SKM-1 (cell line): ENCODE data around the gene SOX8.

Experiments used
- DNase-seq: peaks from one replicate; lab custom pipeline; 2025; ENCODE audit not compliant: unreplicated experiment; lab: John Stamatoyannopoulos, UW

SOX8 gene

DNA sequence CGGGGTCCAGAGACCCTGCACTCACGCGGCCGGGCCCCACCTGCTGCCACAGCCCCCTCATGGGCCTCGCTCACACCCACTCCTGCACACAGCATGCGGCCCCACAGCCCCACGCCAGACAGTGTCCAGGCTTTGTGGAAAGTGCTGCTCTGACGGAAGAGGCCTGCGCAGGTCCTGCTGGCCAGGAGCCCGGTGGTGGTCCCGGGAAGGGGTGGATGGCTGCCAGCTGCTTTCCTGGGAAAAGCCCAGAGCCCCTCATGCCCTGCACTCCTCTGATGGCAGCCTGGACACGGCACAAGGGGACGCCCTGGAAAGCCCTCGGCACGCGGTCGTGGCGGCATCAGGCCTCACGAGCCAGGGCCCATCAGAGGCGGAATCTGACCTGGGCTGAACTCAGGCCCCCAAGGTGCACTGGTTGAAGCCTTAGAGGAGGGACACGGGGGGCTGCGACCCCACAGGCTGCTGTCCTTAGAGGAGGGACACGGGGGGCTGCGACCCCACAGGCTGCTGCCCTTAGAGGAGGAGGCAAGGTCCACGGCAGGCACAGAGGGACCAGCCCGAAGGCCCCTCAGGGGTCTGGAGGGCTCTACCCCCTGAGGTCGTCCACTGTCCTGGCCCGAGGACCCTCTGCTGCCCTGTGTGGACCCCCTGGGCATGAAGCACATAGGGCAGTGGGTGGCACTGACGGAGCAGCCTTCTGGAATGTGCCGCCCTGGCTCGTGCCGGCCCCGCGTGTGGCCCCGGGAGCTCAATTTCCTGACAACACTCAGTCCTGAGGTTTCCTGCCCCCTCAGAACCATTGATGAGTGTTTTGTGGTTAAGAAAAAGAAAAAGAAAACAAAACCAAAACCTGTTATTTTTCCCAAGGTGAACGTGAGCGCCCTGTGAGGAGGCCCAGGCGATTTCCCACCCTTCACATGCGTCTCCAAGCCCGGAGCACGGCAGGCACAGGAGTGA lies 22.1 kb downstream of the SOX8 start:
- DNase-seq, result no peak

GRCh38 chr16:1005286-1005685 lies 23.7 kb downstream of the SOX8 start:
- DNase-seq, result no peak

DNA sequence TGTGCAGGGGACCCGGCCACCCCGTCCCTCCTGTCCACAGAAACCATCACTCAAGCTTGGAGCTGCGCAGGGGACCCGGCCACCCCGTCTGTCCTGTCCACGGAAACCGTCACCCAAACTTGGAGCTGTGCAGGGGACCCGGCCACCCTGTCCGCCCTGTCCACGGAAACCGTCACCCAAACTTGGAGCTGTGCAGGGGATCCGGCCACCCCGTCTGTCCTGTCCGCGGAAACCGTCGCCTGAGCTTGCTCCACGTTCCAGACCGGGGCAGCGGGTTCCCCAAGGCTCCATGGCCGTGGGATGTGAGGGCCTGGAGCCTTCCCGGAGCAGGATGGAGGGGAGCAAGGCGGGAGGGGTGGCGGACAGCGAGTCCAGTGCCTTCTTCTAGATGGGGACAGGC lies 25.2 kb downstream of the SOX8 start:
- no peak for DNase-seq

DNA sequence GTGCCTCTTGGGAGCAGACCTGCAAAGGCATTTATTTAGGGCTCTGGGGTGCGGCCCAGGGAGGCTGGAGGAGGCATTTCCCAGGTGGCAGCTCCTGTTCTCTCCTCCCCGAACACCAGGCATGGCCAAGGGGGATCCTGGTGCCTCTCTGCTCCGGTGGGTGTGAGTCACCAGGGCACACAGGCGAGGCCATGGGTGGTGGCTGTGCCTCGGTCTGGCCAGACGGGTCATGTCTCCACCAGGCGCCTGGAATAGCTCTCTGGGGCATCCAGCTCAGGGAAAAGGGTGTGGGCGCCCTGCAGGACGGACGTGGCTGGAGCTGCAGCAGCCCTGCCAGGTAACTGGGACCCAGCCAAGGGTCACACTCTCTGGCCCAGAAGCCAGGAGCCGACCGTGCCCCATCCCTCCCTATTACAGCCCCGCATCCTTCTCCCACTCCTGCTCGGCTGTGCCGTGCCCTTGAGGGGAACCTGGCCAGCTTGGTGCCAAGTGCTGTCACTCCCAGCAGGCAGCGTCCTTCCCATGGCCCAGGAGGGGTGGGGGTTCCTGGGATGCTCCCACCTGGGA lies 25.8 kb downstream of the SOX8 start:
- no peak for DNase-seq

DNA sequence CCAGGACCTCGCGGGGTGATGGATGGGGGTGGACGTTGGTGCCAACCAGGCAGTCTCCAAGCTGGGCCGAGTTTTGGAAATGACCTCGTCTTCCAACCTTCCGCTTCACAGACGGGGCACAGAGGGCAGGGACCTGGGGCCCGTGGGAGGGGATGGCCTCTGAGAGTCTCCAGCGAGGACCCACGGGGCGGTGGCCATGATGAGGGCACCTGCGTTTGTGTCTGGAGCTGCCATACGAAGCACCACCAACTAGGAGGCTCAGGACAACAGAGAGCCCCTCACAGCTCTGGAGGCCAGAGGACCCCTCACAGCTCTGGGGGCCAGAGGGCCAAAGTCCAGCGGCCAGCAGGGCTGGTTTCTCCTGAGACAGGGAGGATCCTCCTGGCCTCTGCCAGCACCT lies 26.5 kb downstream of the SOX8 start:
- no peak for DNase-seq

GRCh38 chr16:1009358-1010150 lies 28.0 kb downstream of the SOX8 start:
- no peak for DNase-seq

DNA sequence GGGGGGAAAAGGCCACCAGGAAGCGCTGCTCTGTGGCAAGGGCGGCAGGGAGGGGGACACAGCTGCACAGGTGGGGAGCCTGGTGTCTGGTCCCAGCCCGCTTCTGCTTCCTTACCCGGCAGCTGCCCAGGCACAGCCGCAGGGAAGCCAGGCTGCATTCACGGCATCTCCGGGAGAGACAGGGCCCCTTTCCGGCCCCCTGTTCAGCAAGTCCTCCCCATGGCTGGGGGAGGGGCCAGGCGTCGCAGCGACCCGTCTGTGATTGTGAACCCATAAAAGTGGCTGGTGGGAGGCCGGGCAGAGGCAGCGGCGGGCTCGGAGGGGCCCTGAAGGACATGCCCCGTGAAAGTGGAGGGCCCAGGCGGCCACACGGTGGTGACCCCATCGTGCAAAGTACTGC lies 28.7 kb downstream of the SOX8 start:
- DNase-seq, result no peak

- no peak for DNase-seq
Measured at GRCh38 chr16:1010815-1011214, 29.2 kb downstream of the SOX8 start.

DNA sequence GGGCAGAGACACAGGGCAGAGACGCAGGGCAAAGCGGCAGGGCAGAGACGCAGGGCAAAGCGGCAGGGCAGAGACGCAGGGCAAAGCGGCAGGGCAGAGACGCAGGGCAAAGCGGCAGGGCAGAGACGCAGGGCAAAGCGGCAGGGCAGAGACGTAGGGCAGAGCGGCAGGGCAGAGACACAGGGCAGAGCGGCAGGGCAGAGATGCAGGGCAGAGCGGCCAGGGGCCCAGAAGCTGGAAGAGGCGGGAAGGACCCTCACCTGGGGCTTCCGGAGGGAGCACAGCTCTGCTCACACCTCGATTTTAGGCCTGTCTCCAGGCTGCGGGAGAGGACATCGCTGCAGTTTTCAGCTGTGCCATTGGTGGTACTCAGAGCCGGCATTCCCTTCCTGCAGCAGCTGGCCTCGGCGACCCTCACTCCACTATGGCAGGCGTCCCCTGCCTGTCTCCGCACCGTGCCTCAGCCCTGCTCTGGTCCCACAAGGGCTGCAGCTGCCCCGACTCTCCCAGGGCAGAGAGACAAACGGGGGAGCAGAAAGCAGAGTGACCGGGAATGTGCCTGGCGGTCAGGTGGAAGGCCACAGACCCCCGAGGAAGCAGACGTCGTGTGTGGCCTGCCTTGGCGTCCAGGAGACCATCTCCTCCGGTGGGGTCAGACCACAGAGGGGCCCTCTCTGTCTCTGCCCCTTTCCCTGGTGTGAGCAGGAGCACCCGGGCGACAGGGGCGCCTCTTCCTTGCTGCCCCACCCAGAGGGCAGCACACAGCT lies 29.9 kb downstream of the SOX8 start:
- DNase-seq, result no peak

DNA sequence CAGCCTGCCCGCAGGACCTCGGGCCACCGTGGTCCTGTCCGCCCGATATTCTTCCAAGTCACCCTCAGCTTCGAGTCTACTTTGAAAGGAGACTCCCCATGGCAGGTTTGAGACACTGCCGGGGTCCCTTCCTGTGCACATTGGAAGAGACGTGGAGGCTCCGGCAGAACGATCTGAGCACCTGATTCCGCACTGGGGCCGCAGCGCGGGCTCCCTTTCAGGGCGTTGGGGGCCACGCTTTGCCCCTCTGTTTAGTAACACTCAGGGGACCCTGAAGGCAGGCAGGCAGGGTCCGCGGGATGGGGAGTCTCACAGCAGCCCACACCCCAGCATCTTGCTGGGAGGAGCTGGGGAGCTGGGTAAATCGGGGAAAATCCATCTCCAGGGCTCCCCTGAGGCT lies 30.6 kb downstream of the SOX8 start:
- DNase-seq, result no peak

- DNase-seq, result no peak
Measured at GRCh38 chr16:1012722-1013592, 31.4 kb downstream of the SOX8 start.

GRCh38 chr16:1013593-1013900 lies 32.0 kb downstream of the SOX8 start:
- no peak for DNase-seq

DNA sequence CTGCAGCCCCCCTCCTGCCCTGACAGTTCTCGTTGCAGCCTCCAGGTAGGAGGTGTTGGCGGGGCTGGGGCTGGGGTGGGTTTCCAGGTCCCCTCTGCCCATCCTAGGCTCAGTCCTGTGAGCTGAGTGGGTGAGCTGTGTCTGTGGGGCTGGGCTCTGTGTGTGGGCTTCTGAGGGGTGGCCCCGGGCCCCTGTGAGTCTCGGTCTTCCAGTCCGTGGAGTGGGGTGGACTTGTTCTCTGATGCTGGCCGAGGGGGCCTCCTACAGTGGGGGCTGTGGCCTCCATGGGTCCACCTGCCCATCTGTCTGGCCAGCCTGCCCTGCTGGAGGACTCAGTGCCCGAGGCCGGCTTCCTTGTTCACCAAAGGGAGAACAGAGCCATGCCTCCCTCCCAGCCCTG lies 32.7 kb downstream of the SOX8 start:
- no peak for DNase-seq

GRCh38 chr16:1014771-1015495 lies 33.4 kb downstream of the SOX8 start:
- DNase-seq, result no peak

DNA sequence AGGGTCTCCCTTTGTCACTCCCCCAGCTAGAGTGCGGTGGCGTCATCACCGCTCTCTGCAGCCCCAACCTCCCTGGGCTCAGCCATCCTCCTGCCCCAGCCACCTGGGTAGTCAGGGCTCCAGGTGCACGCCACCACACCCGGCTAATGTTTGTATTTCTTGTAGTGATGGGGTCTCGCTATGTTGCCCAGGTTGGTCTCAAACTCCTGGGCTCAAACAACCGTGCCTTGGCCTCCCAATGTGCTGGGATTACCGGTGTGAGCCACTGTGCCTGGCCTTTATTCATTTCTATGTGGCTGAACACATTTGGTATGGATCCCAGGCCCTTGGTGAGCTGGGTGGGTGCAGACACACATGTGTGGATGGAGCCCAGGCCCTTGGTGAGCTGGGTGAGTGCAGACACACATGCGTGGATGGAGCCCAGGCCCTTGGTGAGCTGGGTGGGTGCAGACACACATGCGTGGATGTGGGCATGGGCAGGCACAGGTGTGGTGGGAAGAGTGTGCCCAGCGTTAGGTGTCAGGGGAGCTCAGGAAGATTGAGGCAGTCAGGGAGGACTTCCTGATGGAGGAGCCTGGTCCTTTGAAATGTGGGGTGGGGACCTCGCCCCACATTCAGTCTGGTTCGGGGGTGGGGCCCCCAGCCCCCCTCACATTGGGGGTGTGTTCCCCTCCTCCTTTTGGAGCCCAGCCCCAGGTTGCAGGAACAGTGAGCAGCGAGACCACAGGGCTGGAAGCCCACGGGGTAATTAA lies 37.1 kb downstream of the SOX8 start:
- DNase-seq, result no peak

GRCh38 chr16:1019231-1020090 lies 37.9 kb downstream of the SOX8 start:
- no peak for DNase-seq

DNA sequence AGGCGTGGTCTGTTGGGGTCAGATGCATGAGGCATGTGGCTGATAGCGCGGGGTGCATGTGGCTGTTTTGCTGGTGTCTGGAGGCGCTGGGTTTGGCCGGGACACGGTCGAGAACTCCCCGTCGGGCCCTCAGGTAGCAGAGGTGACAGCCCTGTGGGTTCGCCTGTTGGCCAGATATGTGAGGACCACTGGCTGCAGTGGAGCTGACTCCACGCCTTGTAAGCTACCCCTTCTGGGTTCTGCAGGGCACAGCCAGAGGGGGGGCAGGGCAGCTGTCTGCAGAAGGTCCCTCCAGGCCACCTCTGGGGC lies 38.5 kb downstream of the SOX8 start:
- no peak for DNase-seq

GRCh38 chr16:1020591-1020990 lies 39.0 kb downstream of the SOX8 start:
- DNase-seq, result no peak
